GM23338 (cell line): ENCODE measurements around the gene CDK13. TPM values are rescaled to one million over a fixed set of nuclear protein-coding genes. Genes with fewer than 3 reads are reported as not detected.

Source experiments
- ATAC-seq: fragments of 200-7000 bp; cut with Tn5 transposase; 3 replicates; pipeline ENCODE4 v1.9.1; 2020
- DNase-seq: peaks from one replicate; pipeline ENCODE4 v3.0.0-alpha.2; 2015; ENCODE audit warnings: low spot score
- H2AFZ ChIP-seq: fragments of 200-600 bp; sonication (generic); 2 replicates; pipeline ENCODE4 v1.8.0; 2016; ENCODE audit warnings: antibody characterized with exemption, mild to moderate bottlenecking, moderate library complexity
- H3F3A ChIP-seq: fragments of 200-600 bp; sonication (generic); replicated peaks from 2 replicates; pipeline ENCODE4 v1.8.0; 2017; ENCODE audit warnings: antibody characterized with exemption, mixed run types, low read depth
- H3K27ac ChIP-seq: fragments of 200-600 bp; sonication (generic); 2 replicates; pipeline ENCODE4 v1.6.1; 2016; ENCODE audit warnings: low read depth
- H3K27me3 ChIP-seq: fragments of 200-600 bp; sonication (generic); 2 replicates; pipeline ENCODE4 v1.8.0; 2016; ENCODE audit warnings: mild to moderate bottlenecking, mixed run types, moderate library complexity; ENCODE audit not compliant: insufficient read depth
- H3K36me3 ChIP-seq: fragments of 200-600 bp; sonication (generic); 2 replicates; pipeline ENCODE4 v1.8.0; 2016; ENCODE audit warnings: mild to moderate bottlenecking; ENCODE audit not compliant: insufficient read depth
- H3K4me1 ChIP-seq: fragments of 200-600 bp; sonication (generic); 2 replicates; pipeline ENCODE4 v1.8.0; 2016; ENCODE audit warnings: mild to moderate bottlenecking, moderate library complexity; ENCODE audit not compliant: insufficient read depth
- H3K4me2 ChIP-seq: fragments of 200-600 bp; sonication (generic); 2 replicates; pipeline ENCODE4 v1.7.1; 2017; ENCODE audit warnings: mixed run types
- H3K4me3 ChIP-seq: fragments of 200-600 bp; sonication (generic); 2 replicates; pipeline ENCODE4 v1.6.1; 2016; ENCODE audit warnings: mixed run types
- H3K79me2 ChIP-seq: fragments of 200-600 bp; sonication (generic); replicated peaks from 2 replicates; pipeline ENCODE4 v1.8.0; 2017; ENCODE audit warnings: mild to moderate bottlenecking; ENCODE audit not compliant: insufficient read depth
- H3K9me2 ChIP-seq: fragments of 200-600 bp; sonication (generic); 2 replicates; pipeline ENCODE4 v1.8.0; 2017; ENCODE audit not compliant: insufficient read depth
- H4K20me1 ChIP-seq: fragments of 200-600 bp; sonication (generic); replicated peaks from 2 replicates; pipeline ENCODE4 v1.8.0; 2017; ENCODE audit warnings: mild to moderate bottlenecking; ENCODE audit not compliant: insufficient read depth
- H3K27ac Mint-ChIP-seq: 2 replicates; pipeline ENCODE4 v1.8.0; 2020; ENCODE audit warnings: inconsistent platforms, mild to moderate bottlenecking, moderate library complexity, mixed read lengths
- H3K27me3 Mint-ChIP-seq: 3 replicates; pipeline ENCODE4 v1.8.0; 2022; ENCODE audit warnings: low read depth, mild to moderate bottlenecking, moderate library complexity, mixed read lengths, inconsistent platforms; ENCODE audit not compliant: insufficient read depth, poor library complexity
- H3K36me3 Mint-ChIP-seq: 3 replicates; pipeline ENCODE4 v1.8.0; 2021; ENCODE audit warnings: low read depth, mild to moderate bottlenecking, inconsistent platforms, moderate library complexity, mixed read lengths
- H3K4me1 Mint-ChIP-seq: 3 replicates; pipeline ENCODE4 v1.8.0; 2020; ENCODE audit warnings: mild to moderate bottlenecking, inconsistent platforms, mixed read lengths
- H3K4me3 Mint-ChIP-seq: 3 replicates; pipeline ENCODE4 v1.8.0; 2021; ENCODE audit warnings: moderate library complexity, mild to moderate bottlenecking, inconsistent platforms, mixed read lengths
- H3K9me3 Mint-ChIP-seq: 3 replicates; pipeline ENCODE4 v1.8.0; 2020; ENCODE audit warnings: moderate library complexity, mild to moderate bottlenecking, inconsistent platforms, mixed read lengths
- CREB1 ChIP-seq: fragments of 250-450 bp; sonication (Bioruptor Pico); IDR thresholded peaks from 2 replicates; pipeline ENCODE4 v1.5.0; 2020; ENCODE audit warnings: low read depth, mild to moderate bottlenecking, moderate library complexity
- CTCF ChIP-seq, 2 experiments: fragments of 200-600 bp in 1 of 2; sonication (generic) in 1 of 2; conservative IDR thresholded peaks; 2 replicates each; pipeline versions ENCODE4 v1.5.1 to v1.6.1; 2016 to 2017; ENCODE audit warnings: antibody characterized with exemption in 2 of 2, low read depth in 2 of 2, mild to moderate bottlenecking in 2 of 2, moderate library complexity in 1 of 2
- ETS1 ChIP-seq: IDR thresholded peaks from 2 replicates; pipeline ENCODE4 v1.6.1; 2016; ENCODE audit warnings: antibody characterized with exemption
- EZH2 ChIP-seq: fragments of 200-600 bp; sonication (generic); IDR thresholded peaks from one replicate; pipeline ENCODE4 v1.8.0; 2017; ENCODE audit warnings: antibody characterized with exemption, mild to moderate bottlenecking, low read depth; ENCODE audit not compliant: unreplicated experiment
- EZH2phosphoT487 ChIP-seq: fragments of 200-600 bp; sonication (generic); IDR thresholded peaks from one replicate; pipeline ENCODE4 v1.8.1; 2018; ENCODE audit warnings: antibody characterized with exemption; ENCODE audit not compliant: unreplicated experiment
- JUNB ChIP-seq: IDR thresholded peaks from one replicate; pipeline ENCODE4 v1.6.1; 2016; ENCODE audit warnings: antibody characterized with exemption; ENCODE audit not compliant: unreplicated experiment
- NANOG ChIP-seq: IDR thresholded peaks from 2 replicates; pipeline ENCODE4 v1.6.1; 2016; ENCODE audit warnings: antibody characterized with exemption, borderline replicate concordance
- POLR2AphosphoS5 ChIP-seq: IDR thresholded peaks from 2 replicates; pipeline ENCODE4 v1.6.1; 2016; ENCODE audit warnings: antibody characterized with exemption, low read depth
- REST ChIP-seq: IDR thresholded peaks from one replicate; pipeline ENCODE4 v1.6.1; 2018; ENCODE audit warnings: antibody characterized with exemption; ENCODE audit not compliant: unreplicated experiment
- STAT1 ChIP-seq: IDR thresholded peaks from one replicate; pipeline ENCODE4 v1.6.1; 2016; ENCODE audit warnings: antibody characterized with exemption; ENCODE audit not compliant: unreplicated experiment
- ZNF114 ChIP-seq: fragments of 250-450 bp; sonication (Bioruptor Pico); IDR thresholded peaks from 2 replicates; pipeline ENCODE4 v1.5.0; 2020; ENCODE audit warnings: mild to moderate bottlenecking, moderate library complexity
- ZNF331 ChIP-seq: fragments of 250-450 bp; sonication (Bioruptor Pico); IDR thresholded peaks from 2 replicates; pipeline ENCODE4 v1.5.0; 2020; ENCODE audit warnings: low read depth, mild to moderate bottlenecking, moderate library complexity
- ZNF462 ChIP-seq: fragments of 250-450 bp; sonication (Bioruptor Pico); IDR thresholded peaks from 2 replicates; pipeline ENCODE4 v1.5.0; 2020; ENCODE audit warnings: mild to moderate bottlenecking, moderate library complexity
- polyA plus RNA-seq: library from polyadenylated mRNA; unstranded; fragments of >200 nt; fragmentation: Nextera tagmentation; extraction: Ambion mirVana; gene quantifications from 2 replicates; pipeline ENCODE4 v1.2.1, GENCODE V29; 2016
- total RNA-seq: library from RNA; depleted of rRNA; stranded (reverse); fragments of >200 nt; shearing (Covaris generic); gene quantifications from 2 replicates; pipeline ENCODE4 v1.2.3, GENCODE V29; 2014

The CDK13 gene
- total and polyA plus RNA-seq, 2 experiments from 2014 or later, result 39.4 to 80.2 TPM

- Mint-ChIP-seq H3K4me3 (no peak overlapping the region), H3K9me3 (no peaks in the 10 kb centered on the region)
Measured at GRCh38 chr7:39987641-39988347, 37.7 kb downstream of the CDK13 start.

More at GRCh38 chr7:39987641-39988347, 37.7 kb downstream of the CDK13 start:
- Histone ChIP-seq H3K36me3 (no peaks in the 10 kb centered on the region), H3K9me2 (no peaks in the 10 kb centered on the region), H3K4me3 (no peak overlapping the region), H4K20me1 (no peaks in the 10 kb centered on the region; the same call in 1 of the 2 replicates), H3K4me1 (peaks cover 26% of the 10 kb centered on the region), H3K27ac (peak overlapping the region; percentile 58; the same call in 1 of the 2 replicates), H3K79me2 (peaks cover 88% of the 10 kb centered on the region), H3K27me3 (no peaks in the 10 kb centered on the region), H2AFZ (no peak overlapping the region), H3K4me2 (no peak overlapping the region), H3F3A (no peaks in the 10 kb centered on the region)
- Mint-ChIP-seq H3K27ac (peak overlapping the region; percentile 80), H3K4me1 (peaks cover 21% of the 10 kb centered on the region), H3K36me3 (peaks cover 12% of the 10 kb centered on the region), H3K27me3 (no peaks in the 10 kb centered on the region)
- TF ChIP-seq JUNB (no peak), CTCF (conservative IDR thresholded peaks at IDR 0.05; ENCODE audit: low read depth in 2 of 2) (no peak), REST (no peak), ZNF331 (CRISPR knock-in tag) (no peak), NANOG (no peak), ZNF114 (CRISPR knock-in tag) (no peak), EZH2 (no peak), POLR2AphosphoS5 (no peak), ZNF462 (CRISPR knock-in tag) (no peak), STAT1 (no peak), ETS1 (no peak), EZH2phosphoT487 (no peak), CREB1 (no peak)
- DNase-seq, result no peak
- no peak for ATAC-seq
